Uterus (tissue), 2 donors: Measurements from ENCODE around the gene CBX1.

ENCODE experiments used
- CTCF ChIP-seq, 4 experiments: fragments of 200-600 bp in 2 of 4; fragments of 450-650 bp in 2 of 4; sonication (generic) in 2 of 4; IDR thresholded peaks; one replicate each; pipeline ENCODE4 v1.5.1; 2016 to 2019; ENCODE audit warnings: antibody characterized with exemption in 4 of 4, mild to moderate bottlenecking in 2 of 4, moderate library complexity in 1 of 4
- POLR2A ChIP-seq, 2 donors: fragments of 450-650 bp; IDR thresholded peaks; one replicate each; pipeline ENCODE4 v1.6.1; 2016; ENCODE audit warnings: antibody characterized with exemption in 2 of 2, mild to moderate bottlenecking in 1 of 2, moderate library complexity in 1 of 2

GRCh38 chr17:48139944-48140343, 38.7 kb upstream of the CBX1 start:
- no peak for TF ChIP-seq CTCF (IDR thresholded peaks at IDR 0.05)
- no peak for TF ChIP-seq POLR2A (IDR thresholded peaks at IDR 0.05)
